Measurements from ENCODE around the gene CDH4.

The CDH4 gene

DNA sequence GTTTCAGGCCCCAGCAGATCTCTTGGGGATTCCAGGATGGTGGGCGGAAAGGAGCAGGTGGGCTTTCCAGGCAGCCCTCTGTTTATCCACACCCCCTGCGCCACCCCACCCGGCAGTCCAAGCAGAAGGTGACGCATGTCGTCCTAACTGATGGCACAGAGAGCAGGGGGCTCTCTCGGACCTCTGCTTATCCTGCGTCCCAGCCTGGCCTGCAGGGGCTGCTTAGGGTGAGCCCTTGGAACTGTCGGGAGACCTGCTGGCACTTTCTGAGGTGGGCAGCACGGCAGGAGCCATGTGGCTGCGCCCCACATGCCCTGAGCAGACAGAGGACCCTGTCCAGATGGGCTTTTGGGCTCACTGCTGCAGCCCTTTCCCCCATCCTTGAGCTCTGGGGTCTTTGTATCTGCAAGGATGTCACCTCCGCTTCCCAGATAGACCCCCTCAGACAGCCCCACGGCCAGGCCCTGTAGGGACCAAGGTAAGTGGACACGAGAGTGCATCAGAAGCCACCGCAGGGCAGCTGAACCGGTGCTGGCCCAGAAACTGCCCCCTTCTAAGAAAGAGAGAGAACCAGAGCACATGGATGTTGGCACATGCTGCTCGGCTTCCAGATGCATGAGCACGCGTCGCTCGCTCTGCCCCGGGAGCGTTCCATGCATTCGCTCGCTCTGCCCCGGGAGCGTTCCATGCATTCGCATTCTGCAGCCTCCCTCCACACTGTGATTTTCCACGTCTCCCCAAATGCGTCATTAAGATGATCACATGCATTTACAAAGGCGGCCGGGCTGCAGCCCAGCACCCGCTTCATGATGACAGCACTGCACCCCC is 566.9 kb downstream of the CDH4 start:
- DNase-seq = no peak

DNA sequence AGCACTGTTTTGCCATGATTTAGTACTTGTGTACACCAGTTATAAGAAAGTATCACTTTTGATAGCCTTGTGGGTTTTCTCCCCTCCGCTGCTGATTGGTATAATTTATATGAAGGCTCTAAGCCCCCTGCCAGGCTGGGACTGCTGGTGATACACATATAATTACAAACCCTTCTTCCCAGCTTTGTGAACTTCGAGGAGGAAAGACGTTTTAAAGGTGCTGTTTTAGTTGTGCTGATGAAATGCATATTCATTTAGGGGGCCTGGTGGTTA is 567.4 kb downstream of the CDH4 start:
- no peak for DNase-seq

DNA sequence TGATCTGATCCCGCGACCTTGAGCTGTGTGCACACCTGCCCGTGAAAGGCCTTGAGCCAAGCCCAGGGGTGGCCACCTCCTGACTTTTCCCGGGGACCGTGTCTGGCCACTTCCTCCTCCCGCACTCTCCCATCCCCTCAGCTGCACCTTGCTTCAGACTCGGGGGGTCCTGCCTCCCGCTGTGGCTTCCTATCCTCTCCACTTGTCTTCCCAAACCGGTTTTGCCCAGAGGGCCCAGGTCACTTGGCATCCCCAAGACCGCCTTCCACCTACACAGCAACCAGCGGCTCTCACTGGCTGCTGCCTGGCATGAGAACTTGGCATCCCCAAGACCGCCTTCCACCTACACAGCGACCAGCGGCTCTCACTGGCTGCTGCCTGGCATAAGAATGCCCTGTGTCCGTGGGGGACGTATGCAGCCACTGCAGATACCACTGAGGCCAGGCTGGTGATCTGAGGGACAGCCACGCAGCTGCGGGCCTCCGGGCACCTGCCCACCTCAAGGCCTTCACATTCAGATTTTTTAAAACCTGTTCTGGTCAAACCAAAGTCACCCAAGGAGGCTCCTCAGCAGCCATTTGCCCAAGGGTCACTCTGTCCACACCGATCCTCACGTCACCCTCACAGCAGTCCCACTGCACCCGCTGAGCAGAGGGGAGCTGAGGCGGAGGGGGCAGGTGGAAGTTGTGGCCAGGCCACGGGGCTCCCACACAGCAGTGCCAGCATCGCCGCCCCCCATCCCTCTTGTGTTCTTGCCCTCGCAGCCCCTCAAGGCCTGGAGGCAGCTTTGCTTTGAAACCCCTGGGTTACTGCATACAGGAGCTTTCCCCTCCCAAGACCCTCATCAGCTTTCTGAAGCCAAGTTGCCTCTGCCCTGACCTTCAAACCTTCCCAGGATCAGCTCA is 568.1 kb downstream of the CDH4 start:
- DNase-seq = no peak

DNA sequence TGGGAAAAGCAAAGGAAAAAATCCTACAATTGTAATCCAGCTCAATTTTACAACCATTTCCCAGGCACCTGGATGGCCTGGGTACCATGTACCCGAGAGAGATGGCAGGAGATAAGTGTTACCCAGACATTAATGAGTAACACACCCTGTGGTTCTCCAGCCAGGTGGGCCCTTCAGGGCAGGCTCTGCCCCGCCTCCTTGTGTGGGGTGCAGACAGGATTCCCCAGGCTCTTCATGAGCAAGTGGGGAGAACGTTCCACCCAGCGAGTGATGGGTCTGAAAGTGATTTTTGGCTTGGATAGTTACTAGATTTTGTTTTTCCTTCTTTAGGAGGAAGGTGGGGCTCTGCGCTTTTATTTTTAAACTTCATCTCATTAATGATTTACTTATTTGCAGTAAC is 569.7 kb downstream of the CDH4 start:
- DNase-seq = no peak

DNA sequence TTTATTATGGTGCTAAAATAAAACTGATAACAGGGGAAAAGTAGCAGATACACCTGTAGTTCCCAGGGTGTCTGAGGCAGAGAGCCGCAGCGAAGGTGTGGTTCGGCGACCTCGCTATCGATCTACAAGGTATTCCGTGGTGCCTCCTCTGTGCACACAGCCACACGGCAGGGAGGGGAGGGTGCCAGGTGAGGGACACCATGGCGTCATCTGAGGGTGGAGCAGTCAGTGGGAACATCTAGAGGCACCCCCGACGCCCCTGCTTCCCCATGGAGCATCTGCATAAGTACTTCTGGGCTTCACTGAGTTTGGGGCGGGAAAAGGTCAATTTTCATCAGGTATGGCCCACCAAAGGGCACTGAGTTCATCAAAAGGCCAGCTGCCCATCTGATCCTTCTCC is 570.3 kb downstream of the CDH4 start:
- DNase-seq = no peak

DNA sequence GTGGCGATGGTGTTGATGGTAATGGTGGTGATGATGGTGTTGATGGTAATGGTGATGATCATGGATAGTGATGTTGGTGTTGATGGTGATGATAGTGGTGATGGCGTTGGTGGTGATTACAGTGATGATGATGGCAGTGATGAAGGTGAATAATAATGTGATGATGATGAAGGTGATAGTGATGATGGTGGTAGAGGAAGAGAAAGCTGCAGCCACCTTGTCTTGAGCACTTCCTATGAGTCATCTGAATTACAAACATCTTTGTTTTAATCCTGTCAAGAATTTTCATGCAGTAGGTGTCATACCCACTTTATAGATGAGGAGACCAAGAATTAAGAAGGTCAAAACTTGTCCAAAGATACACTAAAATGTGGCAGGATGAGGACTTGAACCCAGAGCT is 571.2 kb downstream of the CDH4 start:
- no peak for DNase-seq

DNA sequence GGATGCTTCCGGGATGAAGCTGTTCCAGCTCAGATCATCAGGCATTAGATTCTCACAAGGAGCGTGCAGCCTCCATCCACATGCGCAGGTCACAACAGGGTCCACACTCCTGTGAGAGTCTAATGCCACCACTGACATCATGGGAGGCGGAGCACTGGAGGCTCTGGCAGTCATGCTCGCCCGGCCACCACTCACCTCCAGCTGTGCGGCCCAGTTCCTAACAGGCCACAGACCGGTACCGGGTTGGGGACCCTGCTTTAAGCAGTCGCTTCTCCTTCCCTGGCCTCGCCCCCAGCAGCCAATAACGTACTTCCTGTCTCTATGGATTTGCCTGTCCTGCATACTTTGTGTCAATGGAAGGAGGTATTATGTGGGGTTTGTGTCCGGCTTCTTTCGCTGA is 576.8 kb downstream of the CDH4 start:
- DNase-seq = no peak

DNA sequence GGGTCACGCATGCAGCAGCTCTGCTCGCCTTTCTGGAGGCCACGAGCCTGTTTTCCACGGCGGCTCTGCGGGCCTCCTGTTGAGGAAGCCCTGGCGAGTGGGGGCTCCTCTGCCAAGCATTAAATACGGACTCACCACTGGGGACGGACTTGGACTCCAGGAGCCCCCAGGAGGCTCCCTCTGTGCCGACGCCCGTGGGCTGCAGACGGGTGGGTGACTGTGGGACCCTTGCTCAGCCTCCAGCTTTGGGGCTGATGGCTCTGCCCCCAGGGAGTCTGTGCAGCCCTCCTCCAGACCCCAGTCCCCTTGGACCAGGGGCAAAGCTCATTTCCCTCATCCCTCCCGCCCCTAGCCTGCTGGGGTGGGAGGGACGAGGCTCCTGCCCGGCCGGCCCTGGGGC is 577.5 kb downstream of the CDH4 start:
- no peak for DNase-seq

DNA sequence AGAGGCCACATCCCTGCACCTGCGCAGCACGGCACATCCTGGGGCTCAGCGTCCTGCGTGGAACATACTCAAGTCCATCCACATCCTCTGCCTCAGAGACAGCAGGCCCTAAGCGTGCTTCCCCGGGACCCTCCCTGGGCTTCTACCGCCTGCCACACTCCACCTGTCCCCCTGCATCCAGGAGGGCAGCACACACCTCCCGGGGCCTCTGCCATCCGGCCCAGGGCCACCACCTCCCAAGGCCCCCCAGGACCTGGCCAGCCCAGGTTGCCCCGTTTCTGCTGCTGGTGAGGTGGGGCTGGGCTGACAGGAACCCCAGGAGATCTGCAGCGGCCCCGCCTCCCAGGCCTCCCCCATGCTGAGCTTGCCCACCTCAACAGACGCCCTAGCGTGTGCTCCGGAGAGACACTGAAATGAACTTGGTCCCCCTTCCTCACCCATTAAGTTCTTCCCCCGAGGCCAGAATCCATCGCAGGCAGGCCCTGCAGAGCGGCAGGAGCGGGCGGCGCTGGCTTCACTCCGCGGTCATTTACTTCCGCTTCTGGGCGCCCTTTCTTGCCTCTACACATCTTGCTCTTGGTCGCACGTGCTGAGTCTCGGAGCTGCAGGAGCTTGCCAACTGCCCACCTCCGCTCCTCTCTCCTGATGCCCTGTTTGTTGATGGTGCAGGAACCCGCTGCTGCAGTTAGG is 578.3 kb downstream of the CDH4 start:
- DNase-seq = no peak

DNA sequence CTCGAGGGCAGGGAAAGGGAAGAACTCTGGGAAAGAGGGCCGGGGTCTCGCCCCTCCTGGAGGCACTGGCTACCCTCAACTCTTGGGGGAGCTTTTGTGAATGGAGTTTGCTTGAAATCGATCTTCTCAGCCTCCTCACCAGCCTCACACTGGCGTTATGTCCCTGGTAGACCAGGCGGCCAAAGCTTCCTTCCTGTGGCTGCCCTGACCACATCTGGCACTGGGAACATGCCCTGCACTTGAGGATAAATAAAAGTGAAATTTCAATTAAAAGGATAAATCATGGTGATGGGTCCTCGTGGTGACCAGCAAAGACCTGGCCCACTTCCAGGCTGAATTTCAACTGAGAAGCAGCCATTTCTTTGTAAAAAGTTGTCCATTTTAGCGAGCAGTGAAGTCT is 578.9 kb downstream of the CDH4 start:
- DNase-seq = no peak

DNA sequence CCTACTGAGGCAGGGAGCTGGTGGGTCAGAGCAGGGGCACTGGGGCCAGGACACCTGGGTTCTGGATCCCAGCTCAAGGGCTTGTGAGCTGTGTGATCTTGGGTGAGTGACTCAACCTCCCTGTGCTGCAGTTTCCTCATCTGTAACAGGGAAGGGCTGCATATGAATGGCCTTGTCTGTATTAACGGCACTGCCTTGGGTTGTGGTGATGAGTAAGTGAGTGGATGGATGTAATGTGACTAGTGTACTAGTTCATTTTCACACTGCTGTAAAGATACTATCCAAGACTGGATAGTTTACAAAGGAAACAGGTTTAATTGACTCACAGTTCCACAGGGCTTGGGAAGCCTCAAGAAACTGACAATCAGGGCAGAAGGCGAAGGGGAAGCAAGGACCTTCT is 580.1 kb downstream of the CDH4 start:
- DNase-seq = no peak

DNA sequence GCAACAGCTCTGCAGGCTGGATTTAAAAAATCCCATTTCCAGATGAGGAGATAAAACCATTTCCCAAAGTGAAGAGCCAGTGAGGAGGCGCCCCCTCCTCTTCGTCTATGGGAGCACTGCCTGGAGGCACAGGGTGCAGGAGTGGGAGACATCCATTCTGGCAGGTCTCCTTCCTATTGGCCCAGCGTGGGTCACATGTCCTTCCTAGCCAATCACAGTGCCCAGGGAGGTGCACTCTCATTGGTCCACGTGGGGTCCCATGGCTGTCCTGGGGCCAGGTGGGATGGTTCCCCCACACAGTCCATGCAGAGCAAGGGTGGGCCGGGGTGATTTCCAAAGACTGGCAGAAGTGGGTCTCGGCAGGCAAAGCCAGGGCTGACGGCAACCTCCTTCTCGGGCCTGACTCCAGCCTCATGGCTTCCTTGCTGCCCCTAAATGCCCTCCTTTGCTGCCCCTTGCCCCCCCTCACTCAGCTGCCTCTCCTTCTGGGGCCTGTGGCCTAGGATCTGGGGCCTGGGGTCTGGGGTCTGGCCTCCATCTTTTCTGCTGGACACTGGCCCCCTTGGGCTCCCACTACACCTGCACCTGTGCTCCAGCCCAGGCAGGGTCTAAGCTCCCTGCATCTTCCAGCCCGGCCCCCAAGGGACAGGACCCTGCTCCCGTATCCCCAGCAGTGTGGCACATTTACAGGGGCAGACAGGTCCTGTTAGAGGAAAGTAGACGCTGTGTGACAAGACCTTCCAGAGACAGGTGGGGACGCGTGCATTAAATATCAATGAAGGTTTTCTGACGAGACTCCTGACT is 581.9 kb downstream of the CDH4 start:
- DNase-seq = no peak

DNA sequence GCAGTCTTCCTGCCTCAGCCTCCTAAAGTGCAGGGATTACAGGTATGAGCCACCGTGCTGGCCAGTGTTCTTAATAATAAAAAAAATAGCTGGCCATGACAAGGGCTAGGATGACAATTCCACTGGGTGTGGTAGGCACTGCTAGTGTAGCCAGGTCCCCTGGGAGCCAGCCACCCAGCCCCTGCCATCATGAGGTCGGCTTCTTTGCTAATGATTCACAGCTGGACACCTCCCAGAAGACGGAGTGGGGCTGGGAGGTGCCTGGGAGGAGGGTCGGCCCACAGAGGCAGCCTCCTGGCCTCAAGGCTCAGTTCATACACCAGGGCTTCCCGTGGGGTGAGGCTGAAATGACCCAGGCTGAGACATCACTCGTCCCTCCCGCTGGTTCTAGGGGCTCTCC is 583.2 kb downstream of the CDH4 start:
- DNase-seq = no peak

DNA sequence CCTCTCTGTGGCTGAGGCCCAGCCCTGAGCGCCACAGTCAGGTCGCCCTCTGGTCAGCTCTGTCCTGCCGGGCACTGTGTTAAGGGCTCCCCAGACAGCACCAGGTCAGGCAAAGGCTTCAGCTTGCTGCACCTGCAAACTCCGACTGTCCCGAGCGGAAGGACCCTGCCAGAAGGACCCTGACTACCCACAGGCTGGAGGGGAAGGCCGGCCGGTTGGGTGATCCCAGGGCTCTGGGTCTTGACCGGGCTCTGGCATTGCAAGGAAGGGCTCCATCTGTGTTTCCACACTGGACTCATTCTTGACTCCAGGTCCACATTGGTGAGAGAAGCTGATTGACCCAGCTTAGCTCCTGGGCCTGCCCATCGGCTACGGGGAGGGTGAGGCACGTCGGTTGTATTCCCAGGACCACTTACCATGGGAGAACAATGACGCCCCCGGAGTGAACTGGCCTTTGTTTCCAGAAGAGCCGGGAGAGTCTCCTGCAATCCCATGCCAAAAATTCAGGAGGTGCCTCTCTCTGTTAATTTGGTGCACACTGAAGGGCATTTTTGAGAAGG is 583.8 kb downstream of the CDH4 start:
- no peak for DNase-seq

DNA sequence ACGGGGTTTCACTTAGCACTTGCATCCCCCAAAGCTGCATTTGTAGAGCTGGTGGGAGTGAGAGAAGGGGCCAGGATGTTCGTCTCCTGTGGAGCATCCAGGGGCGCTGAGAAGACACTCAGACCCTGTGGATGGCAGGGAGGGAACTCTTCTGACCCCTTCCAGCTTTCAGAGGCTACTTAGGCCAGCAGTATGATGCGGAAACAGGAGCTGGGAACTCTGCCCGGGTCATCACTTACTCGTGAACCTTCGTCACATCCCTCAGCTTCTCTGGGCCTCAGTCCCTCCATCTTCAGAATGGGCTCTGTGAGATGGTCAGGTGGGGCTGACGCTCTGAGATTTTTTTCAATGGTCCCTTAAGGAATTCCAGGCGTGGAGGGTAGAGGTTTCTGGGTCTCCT is 585.1 kb downstream of the CDH4 start:
- DNase-seq = no peak

DNA sequence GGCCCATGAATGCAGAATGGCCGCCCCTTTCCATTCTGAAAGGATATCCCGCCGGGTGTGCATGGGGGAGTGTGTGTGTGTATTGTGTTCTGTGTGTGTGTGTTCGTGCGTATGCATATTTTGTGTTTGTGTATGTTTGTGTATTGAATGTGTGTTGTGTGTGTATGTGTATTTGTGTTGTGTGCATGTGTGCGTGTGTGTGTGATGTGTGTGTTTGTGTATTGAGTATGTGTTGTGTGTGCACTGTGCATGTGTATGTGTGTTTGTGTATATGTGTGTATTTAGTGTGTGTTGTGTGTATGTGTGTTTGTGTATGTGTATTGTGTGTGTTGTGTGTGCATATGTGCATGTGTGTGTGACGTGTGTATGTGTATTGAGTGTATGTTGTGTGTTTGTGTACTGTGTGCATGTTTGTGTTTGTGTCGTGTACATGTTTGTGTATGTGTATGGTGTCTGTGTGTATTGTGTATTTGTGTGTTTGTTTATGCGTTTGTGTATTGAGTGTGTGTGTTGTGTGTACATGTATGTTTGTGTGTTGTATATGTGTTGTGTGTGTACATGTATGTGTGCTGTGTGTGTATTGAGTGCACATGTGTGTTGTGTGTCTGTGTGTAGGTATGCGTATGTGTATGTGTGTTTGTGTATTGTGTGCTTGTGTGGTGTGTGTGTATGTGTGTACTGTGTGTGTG is 587.3 kb downstream of the CDH4 start:
- no peak for DNase-seq

DNA sequence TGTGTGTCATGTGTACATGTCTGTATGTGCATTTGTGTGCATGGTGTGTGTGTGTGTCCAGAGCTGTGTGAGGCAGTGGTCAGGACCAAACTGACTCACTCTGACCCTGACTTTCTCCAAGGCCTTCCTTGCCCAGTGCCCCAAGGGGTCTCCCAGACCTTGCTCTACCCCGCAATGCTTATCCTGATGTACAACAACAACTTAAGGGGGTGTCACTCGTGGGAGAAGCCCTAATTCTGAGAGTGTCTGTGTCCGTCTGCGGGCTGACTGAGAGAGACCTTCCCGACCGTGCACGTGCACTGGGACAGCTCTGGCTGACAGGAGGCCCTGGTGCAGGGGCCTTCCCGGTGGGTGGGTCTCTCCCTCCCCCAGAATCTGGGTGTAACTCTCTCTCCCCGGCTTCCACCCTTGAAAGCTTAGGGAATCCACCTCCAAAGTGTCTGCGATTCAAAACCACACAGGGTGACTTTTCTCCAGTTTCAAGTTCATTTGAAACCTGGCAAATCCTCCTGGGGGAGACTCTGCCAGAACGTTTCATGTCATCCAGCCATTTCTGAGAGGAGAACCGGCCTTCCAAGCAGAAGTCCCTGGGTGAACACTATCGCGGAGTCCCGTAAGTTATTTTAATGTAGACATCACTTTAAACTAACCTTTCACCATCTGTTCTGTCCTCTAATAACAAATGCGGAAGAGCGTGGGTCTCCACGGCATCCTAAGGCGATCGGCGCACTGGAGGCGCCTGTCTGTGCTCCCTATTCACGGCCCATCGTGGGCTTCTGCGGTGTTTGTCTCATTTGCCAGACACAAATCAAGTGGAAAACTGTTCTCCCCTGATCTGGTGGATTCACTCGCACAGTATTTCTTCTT is 588.1 kb downstream of the CDH4 start:
- no peak for DNase-seq

DNA sequence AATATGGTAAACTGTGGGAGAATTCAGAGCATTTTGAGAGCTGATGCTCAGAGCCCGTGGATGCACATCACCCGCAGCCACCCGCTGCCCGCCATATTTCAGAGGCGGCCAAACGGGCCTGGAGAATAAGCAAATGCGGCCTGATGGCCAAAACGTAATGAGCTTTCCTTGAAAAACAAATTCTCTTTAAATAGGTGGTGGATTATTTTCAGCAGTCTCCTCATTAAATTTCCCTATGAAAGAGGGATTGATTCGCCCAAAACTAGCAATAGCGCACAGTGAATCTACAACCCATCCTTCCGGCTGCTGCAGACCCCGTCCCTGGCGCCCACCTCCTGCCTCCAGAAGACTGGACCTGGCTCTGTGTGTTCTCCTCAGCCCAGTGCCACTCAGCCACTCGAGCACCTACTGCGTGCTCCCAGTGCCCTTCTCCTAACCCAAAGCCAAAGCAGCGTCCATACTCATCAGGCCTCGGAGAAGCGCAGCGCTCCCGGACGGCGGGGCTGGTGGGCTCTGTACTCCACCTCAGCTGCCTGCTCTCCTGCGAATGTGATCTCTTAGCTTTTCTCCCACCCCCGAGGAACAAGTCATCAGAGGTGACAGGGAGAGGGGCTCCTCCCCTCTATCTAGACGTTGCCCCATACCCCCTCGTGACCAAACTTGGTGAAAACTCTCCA is 588.9 kb downstream of the CDH4 start:
- DNase-seq = no peak

DNA sequence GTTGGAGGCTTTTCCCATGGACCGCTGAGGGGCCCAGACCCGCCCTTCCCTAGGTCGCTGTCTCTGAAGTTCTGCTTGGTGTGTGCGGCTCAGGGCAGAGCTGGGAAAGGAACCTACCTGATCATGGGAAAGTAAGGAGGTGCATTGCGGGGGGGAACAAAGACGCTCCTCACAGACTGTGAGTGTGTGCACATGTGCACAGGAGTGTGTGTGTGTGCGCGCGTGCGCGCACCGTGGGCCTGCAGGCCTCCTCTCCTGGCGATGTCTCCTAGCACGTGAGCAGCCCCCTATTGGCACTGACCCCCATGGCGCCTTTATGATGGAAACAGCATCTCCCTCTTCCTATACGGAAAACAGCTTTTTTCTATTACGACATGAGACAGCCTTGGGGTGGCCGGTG is 589.5 kb downstream of the CDH4 start:
- no peak for DNase-seq

DNA sequence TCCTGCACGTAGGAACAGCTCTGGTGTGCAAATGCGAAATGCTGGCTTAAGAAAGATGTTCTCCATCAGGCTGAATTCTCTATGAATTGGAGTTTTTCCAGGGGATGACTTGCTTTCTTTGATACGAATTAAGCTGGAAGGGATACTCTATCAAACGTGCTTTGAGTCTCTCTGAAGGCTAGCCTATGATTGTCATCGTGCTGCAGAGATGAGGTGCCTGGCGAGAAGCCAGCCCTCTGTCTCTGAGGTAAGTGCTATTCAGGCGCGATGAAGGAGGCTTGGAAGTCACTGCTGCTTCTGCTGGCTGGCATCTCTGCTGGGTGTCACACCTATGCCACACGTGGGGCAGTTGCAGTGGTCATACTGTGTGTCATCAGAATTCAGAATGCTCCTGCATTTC is 589.9 kb downstream of the CDH4 start:
- no peak for DNase-seq

DNA sequence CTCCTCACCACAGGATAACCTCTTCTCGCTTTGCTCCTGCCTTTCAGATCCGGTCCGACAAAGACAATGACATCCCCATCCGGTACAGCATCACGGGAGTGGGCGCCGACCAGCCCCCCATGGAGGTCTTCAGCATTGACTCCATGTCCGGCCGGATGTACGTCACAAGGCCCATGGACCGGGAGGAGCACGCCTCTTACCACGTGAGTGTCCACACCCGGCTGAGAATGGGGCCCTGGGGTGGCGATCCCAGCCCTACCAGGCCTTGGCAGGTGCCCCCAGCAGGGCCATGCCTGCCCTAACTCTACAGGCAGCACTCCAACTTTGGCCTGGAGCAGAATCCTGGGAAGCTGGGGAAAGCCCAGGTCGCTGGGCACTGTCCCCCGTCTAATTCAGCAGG is 592.6 kb downstream of the CDH4 start:
- DNase-seq = no peak

All from KG1 (cell line).